Heart left ventricle (tissue), 16 donors: ENCODE measurements around the gene RABL6. TPM values are rescaled to one million over a fixed set of nuclear protein-coding genes. Genes with fewer than 3 reads are reported as not detected.
"Not testable (repeated sequence)": the region's sequence is repeated elsewhere in the genome, so short reads cannot be mapped to it uniquely, and the experiment has no call there.

Experiments used
- ATAC-seq, 4 donors: fragments of 200-7000 bp; cut with Tn5 transposase; one replicate each; pipeline ENCODE4 v1.9.1; 2020 to 2022; ENCODE audit warnings: moderate library complexity in 4 of 4, mild to moderate bottlenecking in 3 of 4, moderate number of reproducible peaks in 1 of 4
- DNase-seq, 5 donors: peaks; one replicate each; pipeline ENCODE4 v3.0.0-alpha.2; 2020
- H3K27ac ChIP-seq, 12 donors: fragments of 200-600 bp; sonication (generic) in 4 of 12; one replicate each; pipeline versions ENCODE4 v1.5.0 to v1.8.0; 2016 to 2022; ENCODE audit warnings: mild to moderate bottlenecking in 2 of 12
- H3K27me3 ChIP-seq, 9 donors: fragments of 200-600 bp; sonication (generic) in 2 of 9; one replicate each; pipeline versions ENCODE4 v1.5.1 to v1.8.0; 2016 to 2022; ENCODE audit warnings: mild to moderate bottlenecking in 3 of 9
- H3K36me3 ChIP-seq, 9 donors: fragments of 200-600 bp; sonication (generic) in 2 of 9; one replicate each; pipeline versions ENCODE4 v1.5.0 to v1.8.0; 2018 to 2022; ENCODE audit warnings: mild to moderate bottlenecking in 2 of 9
- H3K4me1 ChIP-seq, 12 donors: fragments of 200-600 bp; sonication (generic) in 4 of 12; one replicate each; pipeline versions ENCODE4 v1.5.0 to v1.8.0; 2016 to 2022; ENCODE audit warnings: mild to moderate bottlenecking in 3 of 12
- H3K4me3 ChIP-seq, 12 donors: fragments of 200-600 bp; sonication (generic) in 4 of 12; one replicate each; pipeline versions ENCODE4 v1.5.0 to v1.8.0; 2017 to 2022; ENCODE audit warnings: mild to moderate bottlenecking in 9 of 12, moderate library complexity in 4 of 12
- H3K9me3 ChIP-seq, 12 donors: fragments of 200-600 bp; sonication (generic) in 4 of 12; one replicate each; pipeline versions ENCODE4 v1.5.0 to v1.8.0; 2016 to 2022; ENCODE audit warnings: mild to moderate bottlenecking in 1 of 12
- CTCF ChIP-seq, 12 donors: fragments of 200-600 bp; sonication (generic) in 4 of 12; IDR thresholded peaks; one replicate each; pipeline versions ENCODE4 v1.5.0 to v1.8.0; 2018 to 2022; ENCODE audit warnings: antibody characterized with exemption in 12 of 12, mild to moderate bottlenecking in 5 of 12
- POLR2A ChIP-seq, 2 donors: fragments of 450-650 bp; IDR thresholded peaks; one replicate each; pipeline ENCODE4 v1.6.1; 2017; ENCODE audit warnings: antibody characterized with exemption in 2 of 2, mild to moderate bottlenecking in 2 of 2, moderate library complexity in 2 of 2
- WGBS, 4 donors: extraction: QIAGEN DNeasy Blood & Tissue Kit in 2 of 4; methylation state at CpG; one replicate each; pipeline versions ENCODE4 v1.1.5 to v1.1.7; 2013 to 2018; 5-methylcytosine and 5-hydroxymethylcytosine counted together
- intact Hi-C, 10 donors: fragments of 100-400 bp; cut with DNase I; formaldehyde crosslinking; loops; one replicate each; pipeline versions ENCODE4 v1.11.1 to v1.14.2; 2022
- polyA plus RNA-seq, 2 donors: library from polyadenylated mRNA; stranded (reverse); fragments of 200-250 nt; gene quantifications; one replicate each; pipeline ENCODE4 v1.2.3, GENCODE V29; 2013
- total RNA-seq, 9 donors: library from RNA; depleted of rRNA in 2 of 9; stranded (reverse); fragments of >200 nt in 2 of 9; fragmentation: NEBNext Ultra II Directional in 3 of 9; extraction: Animal tissue kit (Norgen Biotek cat#: 25700) in 3 of 9; gene quantifications; one replicate each; pipeline versions ENCODE4 v1.1.0 to v1.2.4, GENCODE V29; 2016 to 2023
- donor health status: ischemic (EF 13 %, LVEDD 7.1; RV severe dilation, severe dysfunction).
- donor health status: healthy with polysubstance abuse.
- donor health status: DM: no; HTN: yes; CAD: no.
- donor health status: DM: no; HTN: no; CAD: no.
- donor health status: ischemic (EF 25% LVEDD 6.9; RV normal size, moderate dysfunction).
- donor health status: ischemic (EF 25% LVEDD 5.7; RV mildly dilated, moderate dysfunction).
- donor health status: healthy.
- donor health status: DM: yes; HTN: yes; CAD: no.
- donor health status: ischemic (EF 35%, LVEDD 5.7; RV mildly dilated, moderate dysfunction).
- donor health status: nonischemic (EF 11% LVEDD 7.7; RV severe dilation, severe dysfunction).
- donor health status: DM: yes; HTN: yes; CAD: no.
- donor health status: PGD.
- donor health status: ischemic (EF 29% LVEDD 5.4; RV normal size, mild dysfunction).
- donor health status: nonischemic (EF 23%, LVEDD 6.1; RV moderate dilation, normal function).

Gene RABL6
- total and polyA plus RNA-seq, 11 donors, result 59.4 to 90.8 (median 71.6) TPM

GRCh38 chr9:136795000-136795348 is 12.8 kb upstream of the RABL6 start:
- Histone ChIP-seq H3K4me3 (no peak overlapping the region), H3K4me1 (peaks cover 11 to 70% (median 39%) of the 10 kb centered on the region in 12 donors), H3K9me3 (no peaks in the 10 kb centered on the region), H3K27me3 (peaks cover 0 to 30% (median 13%) of the 10 kb centered on the region in 9 donors), H3K36me3 (peaks cover 0 to 14% (median 0%) of the 10 kb centered on the region in 9 donors), H3K27ac (peak overlapping the region in 4 of 12 donors; percentile 24 to 59 (median 42))
- TF ChIP-seq CTCF (IDR thresholded peaks at IDR 0.05) (no peak), POLR2A (IDR thresholded peaks at IDR 0.05) (no peak)
- intact Hi-C loops, result loop anchor here in 8 of 10 donors (5.0 to 10.0 kb wide), 5 partner anchors 50 to 187 kb away; partner anchors contain the start of genes PHPT1 (in 6 of the 8), FBXW5 (in 4 of the 8), AJM1 (in 2 of the 8) and C8G (in 1 of the 8)
- no peak for ATAC-seq
- peak in 3 of 5 donors; percentile 29 to 65 (median 40) for DNase-seq
- WGBS, 4 donors, result 51 to 56% (median 53%) methylated on average over 6 of the region's 6 CpGs

- intact Hi-C loops, result loop anchor here in 3 of 10 donors (5.0 to 10.0 kb wide), 2 partner anchors 48 to 146 kb away; partner anchors contain the start of genes AJM1 (in 2 of the 3), PHPT1 (in 2 of the 3) and FBXW5 (in 1 of the 3)
- Histone ChIP-seq H3K27me3 (peaks cover 0 to 43% (median 13%) of the 10 kb centered on the region in 9 donors), H3K4me3 (no peak within 1 kb of the TSS)
Measured at GRCh38 chr9:136796238-136796774, 11.4 kb upstream of the RABL6 start, which contains the start of gene CCDC183. Gene CCDC183, plus strand, starts transcription at chr9:136796338. Its CDS starts 60 bp downstream, at chr9:136796398.

GRCh38 chr9:136796775-136797347 is 10.9 kb upstream of the RABL6 start:
- intact Hi-C loops, result loop anchor here in 3 of 10 donors (5.0 to 10.0 kb wide), 2 partner anchors 48 to 145 kb away; partner anchors contain the start of genes AJM1 (in 2 of the 3), PHPT1 (in 2 of the 3) and FBXW5 (in 1 of the 3)
- Histone ChIP-seq H3K27ac (peak overlapping the region in 8 of 12 donors; percentile 3 to 65 (median 36)), H3K36me3 (peaks cover 0 to 14% (median 0%) of the 10 kb centered on the region in 9 donors), H3K27me3 (peaks cover under 1 to 48% (median 13%) of the 10 kb centered on the region in 9 donors), H3K4me1 (peaks cover 8 to 74% (median 42%) of the 10 kb centered on the region in 12 donors)
- WGBS, 4 donors, result 5 to 11% (median 6%) methylated on average over 9 to 10 of the region's 10 CpGs
- not testable (repeated sequence) for ATAC-seq, DNase-seq, H3K4me3 ChIP-seq, H3K9me3 ChIP-seq

More at GRCh38 chr9:136796238-136796774, 11.4 kb upstream of the RABL6 start, which contains the start of gene CCDC183:
- ATAC-seq, result no peak
- H3K4me1 ChIP-seq, result peaks cover 11 to 77% (median 43%) of the 10 kb centered on the region in 12 donors
- peak within 1 kb of the TSS in 8 of 12 donors; percentile 8 to 65 (median 36) for H3K27ac ChIP-seq
- 32 to 46% (median 37%) methylated on average over 4 to 5 of the region's 5 CpGs for WGBS, 4 donors
- no peak for TF ChIP-seq POLR2A (IDR thresholded peaks at IDR 0.05)
- TF ChIP-seq CTCF (IDR thresholded peaks at IDR 0.05), result no peak
- no peaks in the 10 kb centered on the region for H3K9me3 ChIP-seq
- H3K36me3 ChIP-seq, result peaks cover 0 to 14% (median 0%) of the 10 kb centered on the region in 9 donors
- DNase-seq, result no peak

- 63 to 87% (median 82%) methylated on average over 2 to 6 of the region's 6 CpGs for WGBS, 4 donors
- peaks cover 4 to 57% (median 33%) of the 10 kb centered on the region in 12 donors for H3K4me1 ChIP-seq
- no peak for ATAC-seq
Measured at GRCh38 chr9:136798708-136799078, 9.1 kb upstream of the RABL6 start.

More at GRCh38 chr9:136798708-136799078, 9.1 kb upstream of the RABL6 start:
- Histone ChIP-seq H3K4me3 (no peak overlapping the region), H3K27me3 (peaks cover 6 to 55% (median 15%) of the 10 kb centered on the region in 9 donors), H3K27ac (peak overlapping the region in 1 of 12 donors; percentile 22), H3K9me3 (no peaks in the 10 kb centered on the region), H3K36me3 (peaks cover 0 to 2% (median 0%) of the 10 kb centered on the region in 9 donors)
- TF ChIP-seq POLR2A (IDR thresholded peaks at IDR 0.05) (no peak), CTCF (IDR thresholded peaks at IDR 0.05) (no peak)
- DNase-seq, result peak in 1 of 5 donors; percentile 31
- intact Hi-C loops, result loop anchor here in 3 of 10 donors (5.0 to 10.0 kb wide), 2 partner anchors 46 to 144 kb away; partner anchors contain the start of genes AJM1 (in 2 of the 3), PHPT1 (in 2 of the 3) and FBXW5 (in 1 of the 3)
